Nucleus accumbens (tissue), 56 donors: ENCODE results near the gene C3orf70.

Experiments
- DNase-seq, 56 donors: peaks; one replicate each; lab custom pipeline; 2025; lab: John Stamatoyannopoulos, UW

The C3orf70 gene

GRCh38 chr3:185058796-185059195 lies 94.1 kb downstream of the C3orf70 start:
- DNase-seq = no peak

- DNase-seq = no peak
These were observed 95.0 kb downstream of the C3orf70 start for GRCh38 chr3:185057829-185058228.

- no peak for DNase-seq
These were observed 96.0 kb downstream of the C3orf70 start for GRCh38 chr3:185056908-185057307.

DNA sequence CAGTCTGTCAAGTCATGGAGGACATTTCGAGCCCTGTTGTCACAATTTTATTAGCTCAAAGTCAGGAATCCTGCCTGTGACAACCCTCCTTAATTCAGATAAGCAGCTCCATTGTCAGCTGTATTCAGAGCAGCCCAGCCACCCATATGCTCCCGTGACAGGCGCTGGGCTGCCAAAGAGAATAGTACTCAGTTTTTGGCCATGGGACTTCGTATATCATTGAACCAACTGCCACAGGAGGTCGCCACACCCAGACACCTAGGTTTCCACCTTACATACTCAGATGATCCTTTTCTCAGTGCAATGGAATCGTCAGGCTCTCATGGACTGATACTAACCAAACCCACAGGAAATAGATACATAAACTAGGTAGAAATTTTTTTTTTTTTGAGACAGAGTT lies 100.2 kb downstream of the C3orf70 start:
- DNase-seq = no peak

DNA sequence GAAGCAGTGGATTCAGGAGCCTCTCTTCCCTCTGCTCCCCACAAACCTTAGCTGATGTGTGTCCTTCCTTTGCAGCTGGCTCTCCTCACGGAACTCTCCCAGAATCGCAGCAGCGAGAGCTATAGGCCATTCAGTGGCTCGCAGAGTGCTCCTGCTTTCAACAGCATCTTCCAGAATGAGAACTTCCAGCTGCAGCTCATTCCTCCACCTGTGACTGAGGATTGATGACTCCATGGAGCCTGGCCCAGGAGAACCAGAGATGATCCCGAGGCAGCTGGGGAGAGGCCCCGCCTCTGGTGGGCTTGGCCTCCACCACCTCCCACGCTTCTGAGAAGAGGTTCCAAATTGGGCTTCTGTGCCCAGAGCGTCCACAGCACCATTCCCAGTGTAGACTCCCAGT lies 101.1 kb downstream of the C3orf70 start:
- no peak for DNase-seq

DNA sequence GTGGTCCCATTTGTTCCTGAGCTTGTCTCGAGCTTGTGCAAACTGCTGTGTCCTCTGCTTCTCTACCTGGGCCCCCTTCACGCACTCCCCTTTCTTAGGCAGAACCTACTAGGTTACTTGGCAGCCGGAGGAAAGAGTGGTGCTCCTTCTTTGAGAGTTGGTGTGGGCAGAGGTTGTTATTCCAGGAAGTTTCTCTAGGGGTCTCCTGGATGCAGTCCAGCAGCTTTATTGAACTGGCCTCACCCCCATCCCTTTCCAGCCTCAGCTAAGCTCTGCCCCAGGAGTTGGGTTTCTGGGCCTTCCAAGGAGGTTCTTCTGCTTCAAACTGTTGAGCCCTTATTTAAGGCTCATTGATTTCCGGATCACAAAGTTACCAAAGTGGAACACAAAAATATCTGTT lies 103.2 kb downstream of the C3orf70 start:
- no peak for DNase-seq

DNA sequence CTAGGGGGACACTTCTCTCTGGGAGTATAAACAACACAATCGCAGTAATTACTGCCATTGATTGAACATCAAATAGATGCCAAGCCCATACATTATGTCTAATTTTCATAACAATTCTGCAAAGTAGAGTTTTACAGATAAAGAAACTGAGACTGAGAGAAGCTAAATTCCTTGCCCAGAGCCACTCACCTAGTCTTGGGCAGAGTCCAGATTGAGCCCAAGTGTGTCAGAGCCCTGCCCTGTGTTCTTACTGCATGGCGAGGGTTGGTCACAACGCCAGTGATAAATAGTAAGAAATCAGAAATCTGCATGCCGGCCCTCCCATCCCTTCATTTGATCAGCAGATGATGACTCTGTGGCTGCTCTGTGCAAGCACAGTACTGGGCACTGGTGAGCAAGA lies 106.3 kb downstream of the C3orf70 start:
- no peak for DNase-seq

DNA sequence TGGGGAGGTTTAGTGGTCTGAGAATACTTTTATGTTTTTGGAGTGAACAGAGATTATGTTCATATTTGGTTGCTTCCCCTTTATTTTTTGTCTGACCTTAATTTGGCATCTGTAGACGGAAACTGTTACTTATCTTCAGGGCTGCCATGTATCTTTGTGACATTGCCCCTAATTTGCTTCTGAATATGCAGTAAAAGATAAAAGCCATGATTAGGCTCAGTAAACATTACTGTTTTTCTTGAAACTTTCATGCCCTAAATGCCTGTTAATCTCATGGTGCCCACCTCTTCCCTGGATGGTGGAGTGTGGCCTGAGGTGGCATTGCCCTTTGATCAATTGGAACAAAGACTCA lies 106.7 kb downstream of the C3orf70 start:
- DNase-seq = no peak

- DNase-seq = no peak
These were observed 110.4 kb downstream of the C3orf70 start for GRCh38 chr3:185042312-185043050.

- no peak for DNase-seq
These were observed 111.3 kb downstream of the C3orf70 start for GRCh38 chr3:185041540-185041939.

DNA sequence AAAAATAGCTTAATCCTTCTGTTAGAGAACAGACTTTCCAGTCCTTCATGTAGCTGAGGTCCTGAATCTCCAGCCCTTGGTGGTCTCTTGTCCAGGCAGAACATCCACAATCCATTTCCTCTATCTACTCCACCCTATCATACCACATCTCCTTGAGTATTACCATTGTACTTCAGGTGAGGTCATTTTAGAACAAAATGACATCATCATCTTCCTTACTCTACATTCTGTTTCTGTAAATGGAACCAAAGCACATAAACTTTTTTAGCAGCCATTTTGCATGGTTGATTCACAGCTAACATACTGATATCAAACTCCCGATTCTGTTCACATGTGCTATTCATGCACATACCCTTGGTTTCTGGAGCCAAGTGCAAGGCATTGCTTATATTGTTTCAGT lies 112.4 kb downstream of the C3orf70 start:
- DNase-seq = no peak

DNA sequence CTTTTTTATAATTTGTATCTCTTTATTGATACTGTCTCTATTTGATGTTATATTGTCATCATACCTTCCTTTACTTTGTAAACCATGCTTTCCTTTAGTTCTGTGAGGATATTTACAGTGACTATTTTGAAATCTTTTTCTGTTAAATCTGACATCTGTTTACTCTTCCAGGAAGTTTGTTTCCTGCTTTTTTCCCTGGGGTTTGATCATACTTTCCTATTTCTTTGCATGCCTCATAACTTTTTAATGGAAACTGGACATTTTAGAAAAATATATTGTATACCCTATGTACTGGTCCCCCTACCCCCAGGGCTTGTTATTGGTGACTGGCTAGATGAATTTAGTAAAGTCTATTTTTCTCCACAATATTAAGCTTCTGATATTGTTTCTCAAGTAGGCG lies 115.1 kb downstream of the C3orf70 start:
- no peak for DNase-seq

- no peak for DNase-seq
These were observed 121.9 kb downstream of the C3orf70 start for GRCh38 chr3:185030951-185031350.

DNA sequence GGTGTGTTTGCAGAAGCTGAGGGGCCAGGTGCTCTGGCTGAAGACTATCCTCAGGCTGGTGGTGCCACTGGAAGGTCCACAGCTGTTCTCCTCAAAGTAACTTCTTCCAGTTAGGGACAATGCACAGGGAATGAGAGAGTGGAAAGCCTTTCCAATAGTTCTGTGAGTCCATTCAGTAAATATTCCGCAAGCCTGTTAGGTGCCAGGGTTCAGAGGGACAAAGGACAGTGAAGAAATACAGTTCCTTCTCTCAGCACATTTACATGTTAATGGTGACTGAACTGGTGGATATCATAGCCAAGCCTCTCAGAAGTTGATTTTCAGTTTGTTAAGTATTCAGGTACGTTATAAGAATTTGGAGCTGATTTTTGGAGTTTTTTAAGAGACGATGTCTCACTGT lies 122.5 kb downstream of the C3orf70 start:
- DNase-seq = no peak

GRCh38 chr3:185029086-185029485 lies 123.8 kb downstream of the C3orf70 start:
- DNase-seq = no peak

DNA sequence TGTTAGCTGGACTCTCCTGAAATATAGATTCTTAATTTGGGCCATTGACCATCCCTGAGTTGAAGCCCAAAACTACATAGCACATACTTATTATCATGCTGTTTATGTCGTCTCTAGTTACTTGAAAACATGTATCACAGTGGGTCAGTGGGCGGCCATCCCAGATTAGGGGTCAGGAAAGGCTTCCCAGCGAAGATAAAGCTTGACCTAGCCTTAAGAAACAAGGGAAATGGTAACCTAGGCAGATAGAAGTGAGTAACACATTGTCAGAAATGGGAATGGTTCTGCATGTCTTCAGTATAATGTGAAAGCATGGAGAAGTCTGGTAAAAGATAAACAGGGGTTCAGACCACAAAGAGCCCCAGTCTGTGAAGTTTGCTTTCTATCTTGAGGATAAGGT lies 124.7 kb downstream of the C3orf70 start:
- DNase-seq = no peak
